Measurements from ENCODE around the gene MBD3L3.
"Not testable (repeated sequence)": the region's sequence is repeated elsewhere in the genome, so short reads cannot be mapped to it uniquely, and the experiment has no call there.

MBD3L3 gene

GRCh38 chr19:7063339-7063738 lies 4.9 kb upstream of the MBD3L3 start:
- DNase-seq = no peak

GRCh38 chr19:7059977-7060376 lies 1.5 kb upstream of the MBD3L3 start:
- DNase-seq = not testable (repeated sequence)

- not testable (repeated sequence) for DNase-seq
Measured at GRCh38 chr19:7056371-7056770, 2.1 kb downstream of the MBD3L3 start.

- not testable (repeated sequence) for DNase-seq
Measured at GRCh38 chr19:7055679-7056078, 2.8 kb downstream of the MBD3L3 start.

GRCh38 chr19:7054635-7055368 lies 3.7 kb downstream of the MBD3L3 start:
- DNase-seq = not testable (repeated sequence)

- DNase-seq = not testable (repeated sequence)
Measured at GRCh38 chr19:7052896-7053295, 5.6 kb downstream of the MBD3L3 start.

- not testable (repeated sequence) for DNase-seq
Measured at GRCh38 chr19:7051421-7051820, 7.1 kb downstream of the MBD3L3 start.

GRCh38 chr19:7049021-7049420 lies 9.5 kb downstream of the MBD3L3 start, which contains the start of gene MBD3L2:
TSS of gene MBD3L2 (plus strand) at chr19:7049321. CDS start at chr19:7049374, 53 bp downstream.
- DNase-seq = not testable (repeated sequence)

GRCh38 chr19:7041563-7041962 lies 16.9 kb downstream of the MBD3L3 start:
- not testable (repeated sequence) for DNase-seq

- not testable (repeated sequence) for DNase-seq
Measured at GRCh38 chr19:7040079-7040478, 18.4 kb downstream of the MBD3L3 start, which contains the start of gene MBD3L4. TSS of gene MBD3L4 (minus strand) at chr19:7040179. CDS start at chr19:7040144, 35 bp downstream.

- DNase-seq = not testable (repeated sequence)
Measured at GRCh38 chr19:7030278-7030677, 28.2 kb downstream of the MBD3L3 start, which contains the start of gene MBD3L5. TSS of gene MBD3L5 (plus strand) at chr19:7030578. CDS start at chr19:7030612, 34 bp downstream.

- DNase-seq = not testable (repeated sequence)
Measured at GRCh38 chr19:7028790-7029189, 29.7 kb downstream of the MBD3L3 start.

GRCh38 chr19:7021331-7021730 lies 37.1 kb downstream of the MBD3L3 start, which contains the start of gene MBD3L2B:
TSS of gene MBD3L2B (minus strand) at chr19:7021431. CDS start at chr19:7021397, 34 bp downstream.
- not testable (repeated sequence) for DNase-seq

- no peak for DNase-seq
Measured at GRCh38 chr19:7018828-7019227, 39.6 kb downstream of the MBD3L3 start.

- DNase-seq = no peak
Measured at GRCh38 chr19:7013678-7014077, 44.8 kb downstream of the MBD3L3 start.

- no peak for DNase-seq
Measured at GRCh38 chr19:7010722-7011593, 47.5 kb downstream of the MBD3L3 start.

GRCh38 chr19:7007859-7008258 lies 50.6 kb downstream of the MBD3L3 start:
- DNase-seq = no peak
